ENCODE results near the gene PLEKHM3.

Gene PLEKHM3, protein sequence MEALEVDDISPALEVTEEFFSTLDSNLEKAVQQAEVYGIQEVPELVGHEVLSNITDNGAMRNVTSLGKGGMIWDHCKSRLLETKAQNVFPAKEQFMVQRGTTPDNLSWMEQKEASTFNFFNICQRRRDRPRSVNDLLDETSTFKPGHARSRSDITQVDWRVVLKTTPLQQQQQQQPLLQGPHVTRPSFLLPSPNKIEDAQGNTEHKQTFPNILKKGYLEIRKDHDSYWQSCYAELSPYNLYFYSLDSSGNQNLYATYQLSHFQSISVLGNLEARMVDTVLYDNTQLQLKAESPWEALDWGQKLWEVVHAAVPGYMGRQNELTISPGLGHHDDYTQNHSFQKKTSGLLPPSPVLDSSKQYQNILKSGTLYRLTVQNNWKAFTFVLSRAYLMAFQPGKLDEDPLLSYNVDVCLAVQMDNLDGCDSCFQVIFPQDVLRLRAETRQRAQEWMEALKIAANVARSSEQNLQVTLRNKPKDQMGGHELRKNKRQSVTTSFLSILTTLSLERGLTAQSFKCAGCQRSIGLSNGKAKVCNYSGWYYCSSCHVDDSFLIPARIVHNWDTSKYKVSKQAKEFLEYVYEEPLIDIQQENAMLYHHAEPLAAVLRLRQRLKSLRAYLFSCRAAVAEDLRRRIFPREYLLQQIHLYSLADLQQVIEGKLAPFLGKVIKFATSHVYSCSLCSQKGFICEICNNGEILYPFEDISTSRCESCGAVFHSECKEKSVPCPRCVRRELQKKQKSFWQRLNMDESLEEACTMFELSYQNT

DNA sequence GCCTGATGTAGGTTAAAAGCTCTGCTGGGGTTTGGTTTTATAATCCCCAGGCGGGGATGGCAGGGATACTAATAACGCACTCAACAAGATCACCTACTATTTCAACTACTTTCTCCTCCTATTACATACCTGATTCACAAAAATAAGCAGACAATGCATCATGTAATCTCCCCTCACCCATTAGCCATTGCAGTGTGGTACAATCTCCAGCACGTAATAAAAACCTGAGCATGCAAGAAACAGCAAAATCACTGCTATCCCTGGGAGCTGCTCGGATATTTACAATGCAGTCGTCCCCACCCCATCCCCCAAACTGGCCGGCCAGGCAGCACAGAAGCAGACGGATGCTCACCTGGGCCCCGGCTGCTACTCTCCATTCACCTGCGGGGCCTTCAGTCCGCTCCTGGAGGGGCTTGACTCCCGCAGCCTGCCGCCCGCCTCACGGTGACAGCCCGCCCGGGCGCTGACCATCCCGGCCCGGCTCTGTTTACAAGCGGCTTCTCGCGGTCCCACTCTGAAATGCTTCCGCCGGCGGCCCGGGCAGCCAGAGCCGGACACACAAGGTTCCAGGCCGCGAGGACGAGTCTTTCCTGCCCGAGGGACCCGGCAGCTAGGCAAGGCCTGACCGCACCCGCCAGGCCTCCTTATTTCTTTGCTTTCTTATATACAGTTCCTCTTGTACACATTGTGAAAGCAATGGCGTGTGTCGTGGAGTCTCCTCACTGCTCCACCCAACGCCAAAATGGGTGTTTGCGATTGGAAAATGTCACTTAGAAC, at the start of gene PLEKHM3:
Gene PLEKHM3 (minus strand): TSS at position 491 of the 777 bp plus-strand sequence. CDS start 23,888 bp downstream, outside the sequence.
- peak; percentile 66 for DNase-seq (ENCODE audit: low read depth)

- DNase-seq (ENCODE audit: low read depth), result no peak
These were observed 49.5 kb upstream of the PLEKHM3 start for GRCh38 chr2:208074610-208075356.

GRCh38 chr2:208072250-208072892, 47.0 kb upstream of the PLEKHM3 start:
- peak; percentile 54 for DNase-seq (ENCODE audit: low read depth)

GRCh38 chr2:208069186-208069585, 43.9 kb upstream of the PLEKHM3 start:
- DNase-seq (ENCODE audit: low read depth), result no peak

DNA sequence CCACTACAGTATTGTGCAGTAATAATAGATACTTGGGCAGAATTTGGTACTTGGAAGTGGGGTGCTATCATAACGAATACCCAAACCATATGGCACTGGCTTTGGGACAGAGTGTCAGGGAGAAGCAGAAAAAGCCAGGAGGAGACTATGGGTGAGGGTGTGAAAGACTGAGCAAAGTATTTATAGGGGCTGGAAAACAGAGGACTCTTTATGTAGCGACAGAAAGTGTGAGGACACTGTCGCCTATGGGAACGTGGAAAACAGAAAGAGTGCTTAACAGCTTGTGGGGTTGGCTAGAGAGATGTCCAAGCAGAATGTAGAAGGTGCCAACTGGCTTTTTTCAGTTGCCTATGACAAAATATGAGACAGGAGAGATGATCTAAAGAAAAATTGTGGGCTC, 40.7 kb upstream of the PLEKHM3 start:
- DNase-seq (ENCODE audit: low read depth), result no peak

GRCh38 chr2:208065476-208065875, 40.1 kb upstream of the PLEKHM3 start:
- no peak for DNase-seq (ENCODE audit: low read depth)

DNA sequence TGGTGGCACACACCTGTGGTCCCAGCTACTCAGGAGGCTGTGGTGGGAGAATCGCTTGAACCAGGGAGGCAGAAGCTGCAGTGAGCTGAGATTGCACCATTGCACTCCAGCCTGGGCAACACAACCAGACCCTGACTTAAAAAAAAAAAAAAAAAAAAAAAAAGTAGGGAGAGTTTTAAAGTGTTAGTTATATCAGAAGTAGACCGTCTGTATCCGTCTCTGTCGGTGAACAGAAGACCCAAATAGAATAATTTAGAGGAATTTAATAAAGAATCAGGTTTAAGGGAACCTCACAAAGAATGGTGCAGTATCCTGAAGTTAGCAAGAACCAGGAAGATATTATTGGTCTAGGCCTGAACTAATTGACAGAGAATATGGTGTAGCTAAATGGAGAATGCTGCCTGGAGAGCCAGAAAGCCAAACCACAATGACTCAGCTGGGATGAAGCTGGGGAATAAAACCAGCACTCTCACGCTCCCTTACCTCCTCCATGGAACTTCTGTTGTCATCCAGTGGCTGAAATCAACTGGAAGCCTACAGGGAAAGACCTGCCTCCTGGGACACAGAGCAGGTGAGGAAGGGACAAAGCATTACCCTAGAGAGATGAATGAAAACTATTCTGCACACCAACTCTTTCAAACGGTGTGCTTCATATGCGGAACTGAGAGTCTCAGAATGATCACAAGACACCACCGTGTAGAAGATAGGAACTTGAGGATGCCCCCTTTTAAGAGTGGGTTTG, 39.1 kb upstream of the PLEKHM3 start:
- peak; percentile 35 for DNase-seq (ENCODE audit: low read depth)

DNA sequence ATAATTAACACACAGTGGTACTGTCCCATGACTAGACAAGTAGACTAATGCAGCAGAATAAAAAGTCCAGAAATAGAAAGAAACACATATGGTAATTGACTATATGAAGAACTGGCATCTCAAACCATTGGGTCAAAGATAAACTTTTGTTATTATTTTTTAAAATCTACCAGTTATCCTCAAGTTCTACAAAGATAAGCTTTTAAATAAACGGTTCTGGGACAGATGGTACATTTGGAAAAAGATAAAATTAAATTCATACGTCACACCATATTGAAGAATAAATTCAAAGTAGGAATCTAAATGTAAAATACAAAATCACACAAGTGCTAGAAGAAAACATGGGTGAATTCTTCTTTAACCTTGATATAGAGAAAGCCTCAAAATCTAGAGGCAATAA, 37.6 kb upstream of the PLEKHM3 start:
- no peak for DNase-seq (ENCODE audit: low read depth)

- DNase-seq (ENCODE audit: low read depth), result peak; percentile 18
These were observed 36.8 kb upstream of the PLEKHM3 start for GRCh38 chr2:208062113-208062512.

DNA sequence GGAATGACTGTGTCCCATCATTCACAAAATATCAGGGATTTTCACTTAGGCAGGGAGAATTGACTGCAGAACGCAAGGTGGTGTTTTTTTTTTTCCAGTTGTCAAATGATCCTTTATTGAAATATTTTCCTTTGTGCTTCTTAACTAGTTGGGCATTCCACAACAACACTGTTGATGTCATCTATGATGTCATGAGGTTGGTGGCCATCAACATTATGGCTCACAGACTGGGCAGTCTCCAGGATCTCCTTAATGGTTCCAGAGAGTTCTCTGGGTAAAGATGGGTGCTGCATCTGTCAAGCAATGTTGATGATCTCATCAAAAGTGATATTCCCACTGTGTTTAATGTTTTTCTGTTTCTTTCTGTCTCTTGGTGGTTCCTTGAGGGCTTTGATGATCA, 31.8 kb upstream of the PLEKHM3 start:
- no peak for DNase-seq (ENCODE audit: low read depth)

GRCh38 chr2:208049441-208049840, 24.1 kb upstream of the PLEKHM3 start:
- DNase-seq (ENCODE audit: low read depth), result no peak

GRCh38 chr2:208049006-208049405, 23.7 kb upstream of the PLEKHM3 start:
- DNase-seq (ENCODE audit: low read depth), result no peak

DNA sequence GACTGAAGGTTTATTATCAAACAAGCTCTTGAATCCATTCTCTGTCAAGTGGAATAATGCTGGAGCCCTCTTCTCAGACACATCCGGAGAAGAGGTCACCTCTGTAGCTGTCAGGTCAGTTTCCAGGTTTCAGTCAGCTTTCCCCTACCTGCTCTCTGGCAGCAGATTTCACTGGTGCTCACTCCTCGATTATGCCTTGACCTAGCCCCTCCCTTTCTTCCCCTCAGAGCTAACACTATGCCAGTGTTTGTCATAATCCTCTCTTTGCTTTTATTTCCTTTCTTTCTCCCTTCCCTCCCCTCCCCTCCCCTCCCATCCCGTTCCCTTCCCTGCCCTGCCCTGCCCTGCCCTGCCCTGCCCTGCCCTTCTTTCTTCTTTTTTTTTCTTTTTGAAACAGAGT, 22.5 kb upstream of the PLEKHM3 start:
- no peak for DNase-seq (ENCODE audit: low read depth)

- no peak for DNase-seq (ENCODE audit: low read depth)
These were observed 21.4 kb upstream of the PLEKHM3 start for GRCh38 chr2:208046686-208047085.

GRCh38 chr2:208042450-208042849, 17.1 kb upstream of the PLEKHM3 start:
- DNase-seq (ENCODE audit: low read depth), result no peak

- DNase-seq (ENCODE audit: low read depth), result no peak
These were observed 16.7 kb upstream of the PLEKHM3 start for GRCh38 chr2:208042041-208042440.

- DNase-seq (ENCODE audit: low read depth), result peak; percentile 68
These were observed 15.2 kb upstream of the PLEKHM3 start for GRCh38 chr2:208040199-208041171.

DNA sequence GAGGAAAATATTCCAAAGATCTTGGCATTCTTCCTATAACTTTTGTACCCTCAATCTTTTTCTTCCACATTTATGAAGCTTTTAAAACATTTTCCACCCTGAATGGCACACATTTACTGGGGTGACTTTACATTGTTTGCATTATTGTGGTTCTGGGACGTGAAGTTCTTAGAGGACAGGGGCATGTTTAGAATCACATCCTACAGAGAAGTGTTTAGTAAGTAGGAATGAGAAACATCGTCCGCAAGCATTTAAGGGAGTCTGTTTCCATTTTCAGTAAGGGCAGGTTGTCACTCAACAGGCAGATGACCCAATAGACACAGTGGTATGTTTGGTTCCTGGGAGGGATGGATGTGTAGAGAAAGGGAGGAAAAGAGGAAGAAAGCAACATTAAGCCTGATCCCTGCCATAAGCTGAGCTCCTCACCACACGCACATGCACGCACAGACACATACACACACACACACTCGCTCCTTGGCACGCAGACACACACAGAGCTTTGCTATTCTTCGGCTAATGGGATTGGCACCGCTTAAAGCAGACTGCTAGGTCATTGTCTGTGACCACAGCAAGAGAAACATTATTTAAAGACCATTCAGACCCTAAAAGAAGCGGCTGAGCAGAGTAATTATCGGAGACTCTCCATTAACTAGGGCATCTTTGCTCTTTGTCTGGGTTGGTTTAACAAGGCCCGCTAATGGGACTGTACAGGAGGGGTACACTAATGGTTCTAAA, 14.2 kb upstream of the PLEKHM3 start:
- DNase-seq (ENCODE audit: low read depth), result no peak

All from fibroblast of the conjunctiva (primary cell).